DOHH2 (cell line): Measurements from ENCODE around the gene LPCAT2.

Experiments used
- H3F3A ChIP-seq: fragments of 200-600 bp; sonication (generic), shearing (Covaris generic); 2 replicates; pipeline ENCODE4 v1.6.0; 2016; ENCODE audit warnings: antibody characterized with exemption, mild to moderate bottlenecking; ENCODE audit not compliant: control insufficient read depth, insufficient read depth
- H3K27ac ChIP-seq: fragments of 200-600 bp; sonication (generic); 2 replicates; pipeline ENCODE4 v1.5.1; 2014; ENCODE audit warnings: low read depth, mild to moderate bottlenecking, low read length, moderate library complexity
- H3K27me3 ChIP-seq: fragments of 200-600 bp; sonication (generic); 2 replicates; pipeline ENCODE4 v1.6.1; 2014; ENCODE audit warnings: mild to moderate bottlenecking, low read length, mixed read lengths; ENCODE audit not compliant: control insufficient read depth
- H3K36me3 ChIP-seq: fragments of 200-600 bp; sonication (generic); 2 replicates; pipeline ENCODE4 v1.6.1; 2014; ENCODE audit warnings: mild to moderate bottlenecking, low read length, moderate library complexity, mixed read lengths; ENCODE audit not compliant: control insufficient read depth
- H3K4me1 ChIP-seq: fragments of 200-600 bp; sonication (generic); 2 replicates; pipeline ENCODE4 v1.6.1; 2014; ENCODE audit warnings: mild to moderate bottlenecking, low read length, mixed read lengths; ENCODE audit not compliant: control insufficient read depth
- H3K4me2 ChIP-seq: fragments of 200-600 bp; sonication (generic); 2 replicates; pipeline ENCODE4 v1.6.0; 2014; ENCODE audit warnings: mild to moderate bottlenecking, low read length, moderate library complexity
- H3K4me3 ChIP-seq: fragments of 200-600 bp; sonication (generic); 2 replicates; pipeline ENCODE4 v1.5.1; 2014; ENCODE audit warnings: mild to moderate bottlenecking, low read length, mixed read lengths
- H3K79me2 ChIP-seq: fragments of 200-600 bp; sonication (generic); 2 replicates; pipeline ENCODE4 v1.6.1; 2014; ENCODE audit warnings: mild to moderate bottlenecking, low read length, mixed read lengths; ENCODE audit not compliant: control insufficient read depth
- H3K9me2 ChIP-seq: fragments of 200-600 bp; sonication (generic); replicated peaks from 2 replicates; pipeline ENCODE4 v1.6.1; 2014; ENCODE audit warnings: mild to moderate bottlenecking, low read length, mixed read lengths; ENCODE audit not compliant: control insufficient read depth
- H3K9me3 ChIP-seq: fragments of 200-600 bp; sonication (generic); 2 replicates; pipeline ENCODE4 v1.6.1; 2014; ENCODE audit warnings: antibody characterized with exemption, low read length, mixed read lengths; ENCODE audit not compliant: control insufficient read depth, insufficient read depth
- H4K20me1 ChIP-seq: fragments of 200-600 bp; sonication (generic); 2 replicates; pipeline ENCODE4 v1.6.0; 2014; ENCODE audit warnings: low read depth, mild to moderate bottlenecking, antibody characterized with exemption, low read length, moderate library complexity; ENCODE audit not compliant: control insufficient read depth, insufficient read depth
- CTCF ChIP-seq: fragments of 200-600 bp; sonication (generic); IDR thresholded peaks from one replicate; pipeline ENCODE4 v1.5.1; 2014; ENCODE audit warnings: antibody characterized with exemption, mild to moderate bottlenecking, low read depth, low read length; ENCODE audit not compliant: poor library complexity, severe bottlenecking
- EZH2phosphoT487 ChIP-seq: fragments of 200-600 bp; sonication (generic); IDR thresholded peaks from 2 replicates; pipeline ENCODE4 v1.6.1; 2017; ENCODE audit warnings: borderline replicate concordance, mild to moderate bottlenecking, antibody characterized with exemption, low read length, moderate library complexity, mixed read lengths

Gene LPCAT2

GRCh38 chr16:55471448-55472097, 37.3 kb upstream of the LPCAT2 start:
- Histone ChIP-seq H3K27ac (no peak overlapping the region), H3K4me1 (no peaks in the 10 kb centered on the region), H4K20me1 (no peaks in the 10 kb centered on the region), H3K27me3 (no peaks in the 10 kb centered on the region), H3K9me2 (no peaks in the 10 kb centered on the region), H3K79me2 (no peaks in the 10 kb centered on the region), H3K36me3 (no peaks in the 10 kb centered on the region), H3K4me3 (no peak overlapping the region), H3F3A (no peaks in the 10 kb centered on the region), H3K9me3 (no peaks in the 10 kb centered on the region), H3K4me2 (no peak overlapping the region)
- TF ChIP-seq EZH2phosphoT487 (no peak), CTCF (no peak)

GRCh38 chr16:55473587-55473986, 35.3 kb upstream of the LPCAT2 start:
- no peak for TF ChIP-seq EZH2phosphoT487
- no peak for TF ChIP-seq CTCF
- H3K27me3 ChIP-seq = no peaks in the 10 kb centered on the region

GRCh38 chr16:55474821-55475220, 34.1 kb upstream of the LPCAT2 start:
- TF ChIP-seq EZH2phosphoT487 (no peak), CTCF (no peak)
- no peaks in the 10 kb centered on the region for H3K9me2 ChIP-seq
- no peak overlapping the region for H3K4me2 ChIP-seq
- no peaks in the 10 kb centered on the region for H3K36me3 ChIP-seq
- H3K27ac ChIP-seq = no peak overlapping the region
- H3K79me2 ChIP-seq = no peaks in the 10 kb centered on the region
- H3F3A ChIP-seq = no peaks in the 10 kb centered on the region
- H3K9me3 ChIP-seq = no peaks in the 10 kb centered on the region
- no peak overlapping the region for H3K4me3 ChIP-seq
- H4K20me1 ChIP-seq = no peaks in the 10 kb centered on the region
- H3K27me3 ChIP-seq = no peaks in the 10 kb centered on the region
- no peaks in the 10 kb centered on the region for H3K4me1 ChIP-seq

More at GRCh38 chr16:55473587-55473986, 35.3 kb upstream of the LPCAT2 start:
- no peak overlapping the region for H3K27ac ChIP-seq
- H3K4me2 ChIP-seq = no peak overlapping the region
- H3K4me3 ChIP-seq = no peak overlapping the region
- H3K4me1 ChIP-seq = no peaks in the 10 kb centered on the region
- no peaks in the 10 kb centered on the region for H4K20me1 ChIP-seq
- no peaks in the 10 kb centered on the region for H3K9me2 ChIP-seq
- H3K36me3 ChIP-seq = no peaks in the 10 kb centered on the region
- H3F3A ChIP-seq = no peaks in the 10 kb centered on the region
- no peaks in the 10 kb centered on the region for H3K9me3 ChIP-seq
- no peaks in the 10 kb centered on the region for H3K79me2 ChIP-seq
